Esophagus squamous epithelium (tissue), 4 donors: ENCODE results near the gene ZFC3H1.

Experiments used
- POLR2A ChIP-seq, 4 donors: fragments of 450-650 bp; IDR thresholded peaks; one replicate each; pipeline ENCODE4 v1.6.1; 2017; ENCODE audit warnings: antibody characterized with exemption in 4 of 4, mild to moderate bottlenecking in 4 of 4, moderate library complexity in 3 of 4
- TF ChIP-seq, protein P1 (sequence below), 6 experiments: fragments of 450-650 bp in 4 of 6; fragments of 200-600 bp in 2 of 6; sonication (generic) in 2 of 6; IDR thresholded peaks; one replicate each; pipeline ENCODE4 v1.5.1; 2016 to 2019; ENCODE audit warnings: antibody characterized with exemption in 6 of 6, mild to moderate bottlenecking in 4 of 6, moderate library complexity in 4 of 6

DNA sequence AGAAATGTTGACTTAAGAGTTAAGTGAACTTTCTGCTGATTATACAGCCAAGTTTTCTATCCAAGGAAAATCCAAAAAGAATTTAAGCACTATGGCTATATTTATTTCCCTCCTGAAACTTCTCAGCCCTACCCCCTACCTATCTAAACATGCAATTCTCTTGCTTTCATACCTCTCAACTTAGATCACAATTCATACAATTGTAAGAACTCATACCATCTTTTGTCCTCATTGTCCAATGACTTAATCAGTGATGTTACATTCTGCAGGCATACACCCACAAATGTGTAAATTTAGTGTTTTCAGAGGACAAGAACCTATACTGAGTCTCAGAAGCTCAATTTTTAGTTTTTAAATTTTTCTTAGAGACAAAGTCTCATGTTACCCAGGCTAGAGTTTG is 62.1 kb downstream of the ZFC3H1 start:
- TF ChIP-seq, protein P1, sequence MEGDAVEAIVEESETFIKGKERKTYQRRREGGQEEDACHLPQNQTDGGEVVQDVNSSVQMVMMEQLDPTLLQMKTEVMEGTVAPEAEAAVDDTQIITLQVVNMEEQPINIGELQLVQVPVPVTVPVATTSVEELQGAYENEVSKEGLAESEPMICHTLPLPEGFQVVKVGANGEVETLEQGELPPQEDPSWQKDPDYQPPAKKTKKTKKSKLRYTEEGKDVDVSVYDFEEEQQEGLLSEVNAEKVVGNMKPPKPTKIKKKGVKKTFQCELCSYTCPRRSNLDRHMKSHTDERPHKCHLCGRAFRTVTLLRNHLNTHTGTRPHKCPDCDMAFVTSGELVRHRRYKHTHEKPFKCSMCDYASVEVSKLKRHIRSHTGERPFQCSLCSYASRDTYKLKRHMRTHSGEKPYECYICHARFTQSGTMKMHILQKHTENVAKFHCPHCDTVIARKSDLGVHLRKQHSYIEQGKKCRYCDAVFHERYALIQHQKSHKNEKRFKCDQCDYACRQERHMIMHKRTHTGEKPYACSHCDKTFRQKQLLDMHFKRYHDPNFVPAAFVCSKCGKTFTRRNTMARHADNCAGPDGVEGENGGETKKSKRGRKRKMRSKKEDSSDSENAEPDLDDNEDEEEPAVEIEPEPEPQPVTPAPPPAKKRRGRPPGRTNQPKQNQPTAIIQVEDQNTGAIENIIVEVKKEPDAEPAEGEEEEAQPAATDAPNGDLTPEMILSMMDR (IDR thresholded peaks at IDR 0.05): no peak
- no peak for TF ChIP-seq POLR2A (IDR thresholded peaks at IDR 0.05)
